Heart left ventricle (tissue), 16 donors: Measurements from ENCODE around the gene MYH15. TPM values are rescaled to one million over a fixed set of nuclear protein-coding genes. Genes with fewer than 3 reads are reported as not detected.
A peak's percentile ranks its signal among the peaks of the same experiment; 100 is the strongest.

Experiments
- ATAC-seq, 4 donors: fragments of 200-7000 bp; cut with Tn5 transposase; one replicate each; pipeline ENCODE4 v1.9.1; 2020 to 2022; ENCODE audit warnings: moderate library complexity in 4 of 4, mild to moderate bottlenecking in 3 of 4, moderate number of reproducible peaks in 1 of 4
- DNase-seq, 5 donors: peaks; one replicate each; pipeline ENCODE4 v3.0.0-alpha.2; 2020
- H3K27ac ChIP-seq, 12 donors: fragments of 200-600 bp; sonication (generic) in 4 of 12; one replicate each; pipeline versions ENCODE4 v1.5.0 to v1.8.0; 2016 to 2022; ENCODE audit warnings: mild to moderate bottlenecking in 2 of 12
- H3K27me3 ChIP-seq, 9 donors: fragments of 200-600 bp; sonication (generic) in 2 of 9; one replicate each; pipeline versions ENCODE4 v1.5.1 to v1.8.0; 2016 to 2022; ENCODE audit warnings: mild to moderate bottlenecking in 3 of 9
- H3K36me3 ChIP-seq, 9 donors: fragments of 200-600 bp; sonication (generic) in 2 of 9; one replicate each; pipeline versions ENCODE4 v1.5.0 to v1.8.0; 2018 to 2022; ENCODE audit warnings: mild to moderate bottlenecking in 2 of 9
- H3K4me1 ChIP-seq, 12 donors: fragments of 200-600 bp; sonication (generic) in 4 of 12; one replicate each; pipeline versions ENCODE4 v1.5.0 to v1.8.0; 2016 to 2022; ENCODE audit warnings: mild to moderate bottlenecking in 3 of 12
- H3K4me3 ChIP-seq, 12 donors: fragments of 200-600 bp; sonication (generic) in 4 of 12; one replicate each; pipeline versions ENCODE4 v1.5.0 to v1.8.0; 2017 to 2022; ENCODE audit warnings: mild to moderate bottlenecking in 9 of 12, moderate library complexity in 4 of 12
- H3K9me3 ChIP-seq, 12 donors: fragments of 200-600 bp; sonication (generic) in 4 of 12; one replicate each; pipeline versions ENCODE4 v1.5.0 to v1.8.0; 2016 to 2022; ENCODE audit warnings: mild to moderate bottlenecking in 1 of 12
- CTCF ChIP-seq, 12 donors: fragments of 200-600 bp; sonication (generic) in 4 of 12; IDR thresholded peaks; one replicate each; pipeline versions ENCODE4 v1.5.0 to v1.8.0; 2018 to 2022; ENCODE audit warnings: antibody characterized with exemption in 12 of 12, mild to moderate bottlenecking in 5 of 12
- POLR2A ChIP-seq, 2 donors: fragments of 450-650 bp; IDR thresholded peaks; one replicate each; pipeline ENCODE4 v1.6.1; 2017; ENCODE audit warnings: antibody characterized with exemption in 2 of 2, mild to moderate bottlenecking in 2 of 2, moderate library complexity in 2 of 2
- WGBS, 4 donors: extraction: QIAGEN DNeasy Blood & Tissue Kit in 2 of 4; methylation state at CpG; one replicate each; pipeline versions ENCODE4 v1.1.5 to v1.1.7; 2013 to 2018; 5-methylcytosine and 5-hydroxymethylcytosine counted together
- intact Hi-C, 10 donors: fragments of 100-400 bp; cut with DNase I; formaldehyde crosslinking; loops; one replicate each; pipeline versions ENCODE4 v1.11.1 to v1.14.2; 2022
- polyA plus RNA-seq, 2 donors: library from polyadenylated mRNA; stranded (reverse); fragments of 200-250 nt; gene quantifications; one replicate each; pipeline ENCODE4 v1.2.3, GENCODE V29; 2013
- total RNA-seq, 9 donors: library from RNA; depleted of rRNA in 2 of 9; stranded (reverse); fragments of >200 nt in 2 of 9; fragmentation: NEBNext Ultra II Directional in 3 of 9; extraction: Animal tissue kit (Norgen Biotek cat#: 25700) in 3 of 9; gene quantifications; one replicate each; pipeline versions ENCODE4 v1.1.0 to v1.2.4, GENCODE V29; 2016 to 2023
- donor health status: ischemic (EF 13 %, LVEDD 7.1; RV severe dilation, severe dysfunction).
- donor health status: healthy with polysubstance abuse.
- donor health status: DM: no; HTN: yes; CAD: no.
- donor health status: DM: no; HTN: no; CAD: no.
- donor health status: ischemic (EF 25% LVEDD 6.9; RV normal size, moderate dysfunction).
- donor health status: ischemic (EF 25% LVEDD 5.7; RV mildly dilated, moderate dysfunction).
- donor health status: healthy.
- donor health status: DM: yes; HTN: yes; CAD: no.
- donor health status: ischemic (EF 35%, LVEDD 5.7; RV mildly dilated, moderate dysfunction).
- donor health status: nonischemic (EF 11% LVEDD 7.7; RV severe dilation, severe dysfunction).
- donor health status: DM: yes; HTN: yes; CAD: no.
- donor health status: PGD.
- donor health status: ischemic (EF 29% LVEDD 5.4; RV normal size, mild dysfunction).
- donor health status: nonischemic (EF 23%, LVEDD 6.1; RV moderate dilation, normal function).

MYH15 gene
- total and polyA plus RNA-seq, 11 donors, result 0.08 to 1.2 (median 0.27) TPM

GRCh38 chr3:108552267-108553159, 42.1 kb upstream of the MYH15 start:
- H3K9me3 ChIP-seq, result no peaks in the 10 kb centered on the region
- no peak overlapping the region for H3K27ac ChIP-seq
- peak; percentile 39 to 68 (median 46) for ATAC-seq
- no peak for DNase-seq
- 46 to 62% (median 48%) methylated on average over 4 of the region's 4 CpGs for WGBS, 4 donors
- peak; percentile 13 to 74 (median 59) for TF ChIP-seq CTCF (IDR thresholded peaks at IDR 0.05)
- TF ChIP-seq POLR2A (IDR thresholded peaks at IDR 0.05), result no peak
- peaks cover 0 to 11% (median 0%) of the 10 kb centered on the region in 12 donors for H3K4me1 ChIP-seq
- no peaks in the 10 kb centered on the region for H3K27me3 ChIP-seq
- intact Hi-C loops, result loop anchor here in 9 of 10 donors (1.0 to 10.0 kb wide), 6 partner anchors 45 to 1318 kb away; no protein-coding TSS in a partner anchor
- peaks cover 0 to 17% (median 0%) of the 10 kb centered on the region in 9 donors for H3K36me3 ChIP-seq
- peak overlapping the region in 3 of 12 donors; percentile 8 to 22 (median 10) for H3K4me3 ChIP-seq

- H3K4me3 ChIP-seq, result no peak overlapping the region
- DNase-seq (no peak), ATAC-seq (no peak)
- peaks cover 0 to 15% (median 0%) of the 10 kb centered on the region in 12 donors for H3K4me1 ChIP-seq
- H3K9me3 ChIP-seq, result no peaks in the 10 kb centered on the region
- no peak overlapping the region for H3K27ac ChIP-seq
- H3K36me3 ChIP-seq, result peaks cover 0 to 7% (median 0%) of the 10 kb centered on the region in 9 donors
- no peaks in the 10 kb centered on the region for H3K27me3 ChIP-seq
- no peak for TF ChIP-seq POLR2A (IDR thresholded peaks at IDR 0.05)
- 94 to 97% (median 97%) methylated on average over 2 of the region's 2 CpGs for WGBS, 4 donors
- intact Hi-C loops, result loop anchor here in 1 of 10 donors (10.0 kb wide), 1 partner anchor 614 kb away; no protein-coding TSS in a partner anchor
Observed at GRCh38 chr3:108548886-108549285, 38.5 kb upstream of the MYH15 start.

GRCh38 chr3:108548304-108548703, 37.9 kb upstream of the MYH15 start:
- DNase-seq, result no peak
- Histone ChIP-seq H3K4me3 (no peak overlapping the region), H3K27me3 (no peaks in the 10 kb centered on the region), H3K27ac (no peak overlapping the region), H3K36me3 (peaks cover 0 to 7% (median 0%) of the 10 kb centered on the region in 9 donors), H3K9me3 (no peaks in the 10 kb centered on the region), H3K4me1 (peaks cover 0 to 15% (median 0%) of the 10 kb centered on the region in 12 donors)
- WGBS, 4 donors, result 73 to 89% (median 84%) methylated on average over 1 of the region's 1 CpG
- TF ChIP-seq POLR2A (IDR thresholded peaks at IDR 0.05), result no peak
- TF ChIP-seq CTCF (IDR thresholded peaks at IDR 0.05), result no peak
- ATAC-seq, result no peak
- intact Hi-C loops, result loop anchor here in 1 of 10 donors (10.0 kb wide), 1 partner anchor 614 kb away; no protein-coding TSS in a partner anchor

GRCh38 chr3:108546692-108547091, 36.3 kb upstream of the MYH15 start:
- DNase-seq (no peak), ATAC-seq (no peak)
- TF ChIP-seq POLR2A (IDR thresholded peaks at IDR 0.05) (no peak), CTCF (IDR thresholded peaks at IDR 0.05) (no peak)
- 60 to 78% (median 74%) methylated on average over 3 of the region's 3 CpGs for WGBS, 4 donors
- intact Hi-C loops, result loop anchor here in 2 of 10 donors (2.0 to 10.0 kb wide), 2 partner anchors 56 to 612 kb away; no protein-coding TSS in a partner anchor
- Histone ChIP-seq H3K4me3 (peak overlapping the region in 9 of 12 donors; percentile 17 to 45 (median 28)), H3K9me3 (no peaks in the 10 kb centered on the region), H3K4me1 (peaks cover 0 to 15% (median 0%) of the 10 kb centered on the region in 12 donors), H3K27ac (peak overlapping the region in 3 of 12 donors; percentile 9 to 52 (median 47)), H3K27me3 (no peaks in the 10 kb centered on the region), H3K36me3 (peaks cover 0 to 6% (median 0%) of the 10 kb centered on the region in 9 donors)
